SHP77 treated with DMSO at 0.1 percent for 48 hours (cell line): Measurements from ENCODE around the gene CAPN10.

Experiments
- DNase-seq: peaks from one replicate; lab custom pipeline; 2025; lab: John Stamatoyannopoulos, UW

The CAPN10 gene

DNA sequence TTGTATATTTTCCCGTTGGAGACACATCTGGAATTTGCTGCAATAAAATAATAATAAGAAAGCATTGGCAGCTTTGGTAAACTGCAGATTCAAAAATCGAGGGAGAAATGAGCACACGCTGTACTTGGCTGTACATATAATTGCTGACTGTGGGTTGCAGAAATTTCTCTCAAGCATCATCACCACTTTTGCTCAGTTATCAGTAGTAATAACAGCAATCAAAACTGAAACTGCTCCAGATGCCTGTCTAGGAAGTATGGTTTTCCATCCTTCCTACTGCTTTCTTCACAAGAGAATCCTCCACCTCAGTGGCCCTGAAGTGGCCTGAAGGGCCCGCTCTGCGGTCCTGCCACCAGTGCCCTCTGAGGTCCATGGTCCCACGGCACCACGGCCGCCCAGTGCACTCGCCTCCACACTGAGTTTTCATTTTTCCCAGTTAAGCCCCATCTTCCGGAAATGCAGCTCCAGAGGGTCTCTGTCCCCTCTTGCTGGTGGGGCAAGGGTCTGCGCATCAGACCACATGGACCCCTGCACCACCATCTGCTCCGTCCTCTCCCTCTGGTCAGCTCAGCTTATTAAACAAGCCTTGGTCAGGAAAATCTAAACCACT is 22.5 kb upstream of the CAPN10 start:
- DNase-seq, result no peak

GRCh38 chr2:240564561-240565332 is 21.8 kb upstream of the CAPN10 start:
- DNase-seq, result no peak

GRCh38 chr2:240565333-240566202 is 21.0 kb upstream of the CAPN10 start:
- no peak for DNase-seq

DNA sequence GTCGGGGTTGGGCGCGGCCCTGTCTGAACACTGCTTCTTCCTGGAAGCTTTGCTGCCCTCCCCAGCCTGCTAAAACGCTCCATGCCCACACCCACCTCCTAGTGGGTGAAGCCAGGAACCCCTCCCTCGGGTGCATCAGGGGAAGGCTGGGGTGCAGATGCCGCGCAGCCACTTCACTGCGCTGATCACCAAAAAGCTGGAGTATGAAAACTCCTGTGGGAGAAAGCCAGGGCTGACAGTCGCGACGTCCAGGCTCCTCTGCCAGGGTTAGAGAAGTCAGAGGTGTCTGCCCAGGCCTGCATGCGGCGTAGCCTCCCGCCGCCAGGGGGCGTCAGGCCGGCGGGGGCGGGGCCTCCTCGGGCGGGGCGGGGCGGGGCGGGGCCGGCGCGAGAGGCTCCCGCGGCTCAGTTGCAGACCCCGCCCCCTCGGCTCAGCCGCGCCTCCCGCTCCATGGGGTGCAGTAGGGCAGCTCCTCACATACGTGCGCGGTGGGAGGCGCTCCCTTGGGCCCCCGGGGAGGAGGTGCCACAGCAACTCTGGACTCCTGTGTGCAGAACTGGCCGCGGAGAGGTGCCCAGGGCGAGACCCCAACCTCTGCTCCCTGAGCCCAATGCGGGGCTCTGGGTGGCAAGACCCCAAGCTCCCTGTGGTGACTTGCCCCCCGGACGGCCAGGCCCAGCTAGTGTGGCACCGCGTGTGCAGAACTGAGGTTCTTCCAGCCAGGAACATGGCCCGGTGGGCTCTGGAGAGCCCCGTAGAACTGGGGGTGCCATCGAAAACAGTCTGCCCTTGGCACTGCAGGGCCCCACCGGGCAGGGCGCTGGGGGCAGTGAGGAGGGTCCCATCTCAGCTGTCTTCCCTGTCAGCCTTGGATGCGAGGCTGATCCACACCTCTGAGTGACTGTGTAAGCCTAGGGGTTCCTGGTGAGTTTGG is 20.1 kb upstream of the CAPN10 start:
- DNase-seq, result no peak

DNA sequence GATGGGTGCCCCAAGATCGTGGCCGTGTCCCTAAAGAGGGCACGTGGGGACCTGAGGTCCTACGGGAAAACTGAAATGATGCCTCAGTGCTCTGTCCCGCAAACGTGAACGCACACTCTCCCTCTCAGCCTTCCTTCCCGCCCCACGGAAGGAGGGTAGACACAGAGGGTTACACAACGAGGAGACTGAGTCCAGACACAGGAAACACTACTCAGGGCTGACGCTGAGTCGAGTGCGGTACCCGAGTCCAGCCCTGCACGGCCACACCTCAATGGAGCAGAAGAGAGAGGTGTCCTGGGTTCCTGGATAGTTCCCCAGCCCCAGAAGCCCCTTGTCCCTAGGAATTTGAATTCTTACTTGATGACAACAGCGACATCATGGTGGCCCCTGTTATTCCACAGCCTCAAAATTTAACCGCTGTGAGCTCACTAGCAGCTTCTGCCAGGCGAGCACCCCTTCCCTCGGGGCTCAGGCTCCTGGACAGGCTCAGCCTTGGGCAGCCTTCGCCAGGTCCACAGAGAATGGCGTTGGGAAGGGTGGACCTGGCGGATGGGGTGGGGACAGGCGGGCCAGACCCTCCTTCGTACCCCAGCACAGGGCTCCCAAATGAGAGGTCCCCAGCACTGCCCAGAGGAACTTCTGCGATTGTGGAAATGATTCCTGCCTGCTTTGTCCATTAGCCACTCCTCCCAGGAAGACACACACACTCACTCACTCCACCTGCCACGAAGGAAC is 19.2 kb upstream of the CAPN10 start:
- DNase-seq, result no peak

DNA sequence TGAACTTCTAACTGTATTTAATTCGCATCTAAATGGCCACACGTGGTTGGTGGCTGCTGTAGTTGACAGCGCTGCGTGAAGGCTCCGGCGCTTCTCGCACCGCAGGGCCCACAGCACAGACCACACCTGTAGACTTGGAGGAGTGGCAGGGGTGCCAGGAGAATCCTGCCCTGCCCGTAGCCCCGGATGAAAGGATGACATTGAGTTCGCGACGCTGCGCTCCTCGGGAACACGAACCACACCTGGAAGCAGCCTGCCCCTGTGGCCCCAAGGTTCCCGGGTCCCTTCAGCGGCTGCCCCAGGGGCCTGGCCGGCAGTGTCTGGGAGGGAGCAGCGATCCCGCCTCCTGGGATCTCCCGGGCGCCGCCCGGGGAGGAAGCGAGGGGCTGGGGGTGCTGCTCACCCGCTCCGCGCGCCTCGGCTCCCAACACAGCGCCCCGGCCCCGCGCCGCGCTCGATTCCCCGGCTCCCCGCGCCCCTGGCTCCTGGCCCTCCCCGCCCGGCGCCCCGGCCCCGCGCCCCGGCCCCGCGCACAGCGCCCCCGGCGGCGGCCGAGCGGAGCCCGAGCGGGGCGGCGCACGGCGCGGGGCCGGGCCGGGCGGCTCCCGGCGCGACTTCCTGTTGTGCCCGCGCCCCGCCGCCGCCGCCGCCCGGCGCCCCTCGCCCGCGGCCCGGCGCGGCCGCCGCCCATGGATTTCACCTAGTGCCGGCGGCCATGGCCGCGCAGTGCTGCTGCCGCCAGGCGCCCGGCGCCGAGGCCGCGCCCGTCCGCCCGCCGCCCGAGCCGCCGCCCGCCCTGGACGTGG is 18.5 kb upstream of the CAPN10 start, which contains the start of gene RNPEPL1:
Gene RNPEPL1 (plus strand): TSS at position 613 of the 806 bp plus-strand sequence. CDS start 103 bp downstream, at position 716.
- DNase-seq, result no peak

DNA sequence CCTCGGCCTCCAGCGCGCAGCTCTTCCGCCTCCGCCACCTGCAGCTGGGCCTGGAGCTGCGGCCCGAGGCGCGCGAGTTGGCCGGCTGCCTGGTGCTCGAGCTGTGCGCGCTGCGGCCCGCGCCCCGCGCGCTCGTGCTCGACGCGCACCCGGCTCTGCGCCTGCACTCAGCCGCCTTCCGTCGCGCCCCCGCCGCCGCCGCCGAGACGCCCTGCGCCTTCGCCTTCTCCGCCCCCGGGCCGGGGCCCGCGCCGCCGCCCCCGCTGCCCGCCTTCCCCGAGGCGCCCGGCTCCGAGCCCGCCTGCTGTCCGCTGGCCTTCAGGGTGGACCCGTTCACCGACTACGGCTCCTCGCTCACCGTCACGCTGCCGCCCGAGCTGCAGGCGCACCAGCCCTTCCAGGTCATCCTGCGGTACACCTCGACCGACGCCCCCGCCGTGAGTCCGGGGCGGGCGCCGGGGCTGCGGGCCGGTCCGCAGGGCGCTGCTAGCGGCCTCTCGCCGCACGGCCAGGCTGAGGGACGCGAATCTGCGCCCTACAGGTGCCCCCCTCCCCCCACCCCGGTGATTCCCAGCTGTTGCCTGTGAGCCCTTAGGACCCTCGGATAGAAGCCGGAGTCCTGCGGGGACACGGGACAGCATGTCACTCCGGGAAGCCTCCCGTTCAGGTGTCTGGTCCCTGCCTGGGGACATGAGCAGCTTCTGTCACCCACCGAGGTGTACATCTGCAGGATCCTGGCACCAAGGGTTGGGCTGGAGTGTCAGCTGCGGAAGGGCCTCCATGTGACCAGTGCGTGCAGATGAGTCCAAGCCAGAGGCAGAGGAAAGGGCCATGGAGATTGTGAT is 17.6 kb upstream of the CAPN10 start:
- no peak for DNase-seq

GRCh38 chr2:240569523-240569997 is 17.0 kb upstream of the CAPN10 start:
- no peak for DNase-seq

DNA sequence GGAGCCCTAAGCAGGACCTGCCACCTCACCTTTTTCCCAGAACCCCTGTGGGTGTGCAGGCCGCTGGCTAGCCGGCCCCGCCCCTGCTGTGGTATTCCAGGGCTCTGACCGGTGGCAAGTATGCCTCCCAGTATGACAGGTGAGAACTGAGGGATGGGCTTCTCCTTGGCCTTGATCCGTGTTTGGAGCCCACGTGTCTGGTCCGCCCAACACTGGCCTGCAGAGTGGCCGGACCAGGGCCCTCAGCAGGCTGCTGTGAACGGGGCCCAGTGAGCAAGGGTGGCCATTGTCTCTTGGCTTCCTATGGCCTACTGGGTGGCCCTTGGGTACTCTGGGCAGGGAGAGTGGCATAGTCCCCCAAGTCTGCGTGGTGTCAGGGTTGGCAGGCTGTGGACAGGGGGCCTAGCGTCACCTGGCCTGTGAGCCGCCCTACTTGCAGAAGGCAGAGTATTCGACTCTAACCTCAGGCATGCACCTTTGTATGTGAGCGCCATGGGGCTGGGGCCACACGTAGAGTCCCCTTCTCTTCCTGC is 16.5 kb upstream of the CAPN10 start:
- no peak for DNase-seq

DNA sequence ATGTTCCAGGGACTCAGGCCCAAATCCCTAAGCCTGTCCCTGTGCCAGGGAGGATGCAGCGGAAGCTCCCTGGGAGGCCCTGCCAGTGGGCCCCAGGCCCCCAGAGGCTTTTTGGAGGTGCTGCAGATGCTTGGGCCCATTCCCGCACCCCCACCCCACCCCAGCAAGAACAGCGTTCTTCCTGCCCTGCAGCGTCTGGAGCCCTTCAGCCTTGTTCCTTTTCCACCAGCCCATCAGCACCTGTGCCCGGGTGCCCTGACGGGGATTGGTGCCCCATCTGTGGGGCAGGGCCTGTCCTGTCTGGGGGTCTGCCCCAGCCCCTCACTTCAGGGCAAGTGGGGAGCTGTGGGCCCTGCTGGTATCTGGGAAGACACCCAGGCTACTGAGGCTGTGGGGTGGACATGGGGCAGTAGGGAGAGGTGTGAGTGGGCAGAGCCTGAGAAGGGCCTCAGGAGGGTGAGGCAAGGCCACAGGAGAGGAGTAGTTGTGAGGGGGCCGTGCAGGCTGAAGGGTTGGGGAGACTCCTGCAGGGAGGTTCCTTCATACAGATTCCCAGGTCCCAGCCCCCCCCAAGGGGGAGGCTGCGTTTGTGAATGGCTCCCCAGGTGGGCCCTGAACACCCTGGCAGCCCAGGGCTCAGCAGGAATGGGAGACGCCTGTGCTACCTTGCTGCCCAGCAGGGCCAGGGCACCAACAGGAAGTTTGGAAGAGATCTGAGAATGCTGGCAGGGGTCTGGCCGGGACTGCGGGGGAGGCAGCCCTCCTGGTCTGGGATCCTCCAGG is 15.8 kb upstream of the CAPN10 start:
- DNase-seq, result no peak

DNA sequence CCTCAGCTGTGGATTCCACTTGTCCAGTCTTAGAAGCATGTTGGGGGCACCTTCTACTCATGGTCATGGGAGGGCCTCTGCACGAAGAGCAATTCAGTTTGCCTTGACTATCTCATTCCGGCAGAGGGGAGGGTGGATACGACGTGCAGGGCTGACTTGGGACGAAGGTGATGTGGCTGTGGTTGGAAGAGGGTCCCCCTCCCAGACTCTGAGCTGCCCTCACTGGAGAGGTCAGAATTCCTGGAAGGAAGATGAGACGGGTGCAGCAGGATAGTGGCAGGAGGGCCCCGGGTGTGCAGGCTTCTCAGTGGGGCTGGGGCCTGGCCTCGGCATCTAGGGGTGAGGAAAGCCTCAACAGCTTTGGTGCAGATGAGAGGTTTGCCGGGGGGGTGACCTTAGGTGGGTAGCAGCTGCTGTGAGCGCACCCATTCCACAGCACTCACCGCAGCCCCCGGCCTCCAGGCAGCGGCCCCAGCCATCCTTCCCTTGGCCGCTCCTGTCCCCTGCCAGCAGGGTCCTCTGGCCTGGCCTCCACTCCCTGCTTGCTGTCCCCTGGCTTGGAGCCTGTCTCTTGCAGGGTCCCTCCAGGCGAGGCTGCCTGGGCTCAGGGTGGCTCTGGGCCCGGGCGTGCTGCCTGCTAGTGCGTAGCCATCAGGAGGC is 15.1 kb upstream of the CAPN10 start:
- DNase-seq, result no peak

- no peak for DNase-seq
Observed at GRCh38 chr2:240572141-240573031, 14.1 kb upstream of the CAPN10 start.

- DNase-seq, result no peak
Observed at GRCh38 chr2:240573071-240573515, 13.4 kb upstream of the CAPN10 start.

GRCh38 chr2:240573516-240574385 is 12.8 kb upstream of the CAPN10 start:
- no peak for DNase-seq
